Measurements from ENCODE around the gene ARRDC4. TPM values are rescaled to one million over a fixed set of nuclear protein-coding genes. Genes with fewer than 3 reads are reported as not detected.

Gene ARRDC4, protein sequence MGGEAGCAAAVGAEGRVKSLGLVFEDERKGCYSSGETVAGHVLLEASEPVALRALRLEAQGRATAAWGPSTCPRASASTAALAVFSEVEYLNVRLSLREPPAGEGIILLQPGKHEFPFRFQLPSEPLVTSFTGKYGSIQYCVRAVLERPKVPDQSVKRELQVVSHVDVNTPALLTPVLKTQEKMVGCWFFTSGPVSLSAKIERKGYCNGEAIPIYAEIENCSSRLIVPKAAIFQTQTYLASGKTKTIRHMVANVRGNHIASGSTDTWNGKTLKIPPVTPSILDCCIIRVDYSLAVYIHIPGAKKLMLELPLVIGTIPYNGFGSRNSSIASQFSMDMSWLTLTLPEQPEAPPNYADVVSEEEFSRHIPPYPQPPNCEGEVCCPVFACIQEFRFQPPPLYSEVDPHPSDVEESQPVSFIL
- 10 to 100 TPM; 21.3 to 38.7 (median 32.6) TPM for polyA plus RNA-seq (ENCODE audit: insufficient read length in 4 of 4)

DNA sequence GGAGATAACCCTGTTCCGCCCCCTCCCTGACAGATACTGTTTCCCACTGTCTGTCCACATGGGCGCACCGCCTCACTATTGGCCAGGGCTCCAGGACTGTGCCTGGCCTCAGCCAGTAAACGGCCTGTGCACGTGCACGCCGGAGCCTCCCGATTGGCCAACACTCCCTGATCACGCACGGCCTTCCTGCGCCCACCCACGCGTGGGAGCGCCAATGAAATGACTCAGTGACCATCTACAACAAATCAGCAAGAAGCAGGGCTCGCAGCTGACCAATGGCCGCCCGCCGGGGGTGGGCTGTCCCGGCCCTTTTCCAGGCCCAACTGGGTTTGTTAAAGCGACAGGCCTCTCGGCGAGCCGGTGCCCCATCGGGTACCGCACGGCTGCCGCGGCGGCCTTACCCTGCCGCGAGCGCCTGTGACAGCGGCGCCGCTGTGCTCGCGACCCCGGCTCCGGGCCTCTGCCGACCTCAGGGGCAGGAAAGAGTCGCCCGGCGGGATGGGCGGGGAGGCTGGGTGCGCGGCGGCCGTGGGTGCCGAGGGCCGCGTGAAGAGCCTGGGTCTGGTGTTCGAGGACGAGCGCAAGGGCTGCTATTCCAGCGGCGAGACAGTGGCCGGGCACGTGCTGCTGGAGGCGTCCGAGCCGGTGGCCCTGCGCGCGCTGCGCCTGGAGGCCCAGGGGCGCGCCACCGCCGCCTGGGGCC, at the start of gene ARRDC4:
Gene ARRDC4, plus strand, starts transcription at position 340 of the 703 bp plus-strand sequence. Its CDS starts 159 bp downstream, at position 499.
- DNase-seq (ENCODE audit: low read depth in 4 of 4, low spot score in 2 of 4), result peak; percentile 94 to 99 (median 98)

DNA sequence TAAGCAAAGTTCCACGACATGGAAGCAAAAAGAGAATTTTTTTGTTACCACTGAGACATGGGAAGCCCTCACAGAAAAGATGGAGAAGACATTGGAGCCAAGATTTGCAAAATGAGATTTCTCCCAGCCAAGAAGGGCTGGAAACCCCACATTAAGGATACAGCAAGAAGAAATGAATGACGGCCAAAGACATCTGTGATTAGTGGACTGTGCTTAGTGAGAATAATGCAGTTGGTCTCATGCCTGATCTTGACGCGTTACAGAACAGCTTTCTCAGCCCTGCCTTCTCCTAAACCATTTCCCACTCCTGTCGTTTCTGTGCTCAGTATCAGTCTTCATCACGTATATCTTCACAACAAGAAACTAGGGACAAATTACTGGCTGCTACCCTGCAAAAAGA, 45.8 kb upstream of the ARRDC4 start:
- DNase-seq (ENCODE audit: low read depth in 4 of 4, low spot score in 2 of 4), result no peak

DNA sequence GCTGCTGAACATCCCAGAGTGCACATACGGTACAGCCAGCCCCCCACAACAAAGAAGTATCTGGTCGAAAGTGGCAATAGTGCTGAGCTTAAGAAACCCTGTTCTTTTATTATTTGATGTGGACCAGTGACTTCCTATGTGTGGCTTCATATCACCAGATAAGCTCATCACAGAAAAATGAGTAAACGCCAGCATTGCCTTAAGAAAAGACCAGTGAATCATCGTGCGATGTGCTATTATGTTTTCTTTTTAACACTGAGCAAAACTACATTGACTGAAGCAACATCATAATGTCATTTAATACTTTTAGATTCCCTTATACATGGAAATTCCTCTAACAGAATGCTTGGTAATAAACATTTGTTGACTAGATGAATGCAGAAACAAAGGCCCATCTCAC, 45.2 kb upstream of the ARRDC4 start:
- DNase-seq (ENCODE audit: low read depth in 4 of 4, low spot score in 2 of 4), result no peak

GRCh38 chr15:97921296-97921865, 39.1 kb upstream of the ARRDC4 start:
- DNase-seq (ENCODE audit: low read depth in 4 of 4, low spot score in 2 of 4), result no peak

GRCh38 chr15:97929456-97930229, 30.9 kb upstream of the ARRDC4 start:
- DNase-seq (ENCODE audit: low read depth in 4 of 4, low spot score in 2 of 4), result no peak

- DNase-seq (ENCODE audit: low read depth in 4 of 4, low spot score in 2 of 4), result no peak
These were observed 30.3 kb upstream of the ARRDC4 start for GRCh38 chr15:97930230-97930629.

DNA sequence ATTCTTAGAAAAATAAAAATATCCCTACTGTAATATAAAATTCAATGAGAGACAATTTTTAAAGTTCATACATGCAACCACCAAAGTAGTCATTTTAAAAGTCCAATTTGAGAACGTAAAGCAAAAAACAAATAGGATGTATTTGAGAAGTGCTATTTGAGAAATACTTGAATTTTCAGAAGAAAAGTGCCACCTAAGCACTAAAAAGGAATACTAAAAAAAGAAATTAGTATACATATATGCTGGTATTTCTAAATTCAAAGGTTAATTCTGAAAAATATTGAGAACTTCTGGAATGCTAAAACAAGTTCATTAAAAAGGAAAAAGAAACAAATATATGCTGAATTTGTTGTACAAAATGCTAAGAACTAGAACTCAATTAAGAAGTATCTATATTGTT, 29.2 kb upstream of the ARRDC4 start:
- no peak for DNase-seq (ENCODE audit: low read depth in 4 of 4, low spot score in 2 of 4)

DNA sequence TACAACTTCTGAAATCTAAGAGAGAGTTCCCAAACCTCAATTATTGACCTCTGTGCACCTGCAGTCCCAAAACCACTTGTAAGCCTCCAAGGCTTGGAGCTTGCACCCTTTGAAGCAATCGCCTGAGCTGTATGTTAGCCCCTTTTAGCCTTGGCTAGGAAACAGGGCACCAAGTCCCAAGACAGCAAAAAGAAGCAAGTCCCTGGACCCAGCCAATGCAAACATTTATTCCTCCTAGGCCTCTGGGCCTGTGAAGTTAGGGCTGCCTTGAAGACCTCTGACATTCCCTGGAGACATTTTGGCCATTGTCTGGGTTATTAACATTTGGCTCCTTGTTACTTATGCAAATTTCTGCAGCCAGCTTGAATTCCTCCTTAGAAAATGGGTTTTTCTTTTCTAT, 26.9 kb upstream of the ARRDC4 start:
- no peak for DNase-seq (ENCODE audit: low read depth in 4 of 4, low spot score in 2 of 4)

- DNase-seq (ENCODE audit: low read depth in 4 of 4, low spot score in 2 of 4), result no peak
These were observed 19.5 kb upstream of the ARRDC4 start for GRCh38 chr15:97940993-97941392.

DNA sequence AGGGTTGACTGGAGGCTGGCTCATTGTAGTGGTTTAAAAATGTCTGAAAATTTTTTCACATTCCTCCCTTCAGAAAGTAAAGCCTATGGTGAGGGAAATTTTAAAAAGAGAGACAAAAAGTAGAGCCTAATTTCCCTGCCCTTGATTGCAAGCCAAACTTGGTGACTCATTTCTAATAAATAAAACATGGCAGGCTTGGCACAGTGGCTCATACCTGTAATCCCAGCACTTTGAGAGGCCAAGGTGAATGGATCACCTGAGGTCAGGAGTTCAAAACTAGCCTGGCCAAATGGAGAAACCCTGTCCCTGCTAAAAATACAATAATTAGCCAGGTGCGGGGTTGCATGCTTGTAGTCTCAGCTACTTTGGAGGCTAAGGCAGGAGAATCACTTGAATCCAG, 18.9 kb upstream of the ARRDC4 start:
- DNase-seq (ENCODE audit: low read depth in 4 of 4, low spot score in 2 of 4), result no peak

GRCh38 chr15:97944724-97945123, 15.8 kb upstream of the ARRDC4 start:
- DNase-seq (ENCODE audit: low read depth in 4 of 4, low spot score in 2 of 4), result no peak

DNA sequence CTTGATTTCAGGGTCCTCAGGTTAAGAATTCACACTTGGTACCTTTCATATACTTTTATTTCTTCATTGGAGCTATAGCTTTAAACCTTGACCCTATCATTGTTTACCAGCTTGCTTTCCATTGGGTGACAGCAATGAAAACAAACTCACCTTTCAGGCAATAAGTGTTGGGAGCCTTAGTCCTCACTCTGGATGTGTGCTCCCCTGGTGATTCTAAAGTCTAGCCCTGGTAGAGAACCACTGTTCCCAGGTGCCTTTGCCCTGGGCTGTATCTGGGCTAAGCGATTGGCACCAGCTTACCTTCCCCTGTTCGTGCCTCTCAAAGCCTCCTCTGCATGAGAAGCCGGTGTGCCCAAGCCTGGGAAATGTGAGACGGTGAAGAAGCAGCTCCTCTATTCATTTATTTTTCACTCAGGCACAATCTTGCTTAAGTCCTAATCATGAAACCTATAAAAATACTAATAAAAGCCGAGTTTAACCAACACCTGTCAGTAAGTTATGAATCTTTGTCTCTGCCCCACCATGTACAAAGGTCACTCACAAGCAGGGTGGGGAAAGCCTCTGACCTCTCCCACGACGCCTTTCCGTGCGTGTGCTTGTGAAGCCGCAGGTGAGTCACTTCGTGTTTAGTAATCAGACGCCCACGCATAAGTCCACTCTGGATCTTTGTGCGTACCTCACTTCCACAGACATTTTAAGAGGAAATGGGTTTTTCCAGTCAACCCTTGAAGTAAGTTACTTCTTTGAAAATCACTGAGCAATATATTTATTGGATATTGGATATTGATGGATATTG, 12.8 kb upstream of the ARRDC4 start:
- DNase-seq (ENCODE audit: low read depth in 4 of 4, low spot score in 2 of 4), result no peak

DNA sequence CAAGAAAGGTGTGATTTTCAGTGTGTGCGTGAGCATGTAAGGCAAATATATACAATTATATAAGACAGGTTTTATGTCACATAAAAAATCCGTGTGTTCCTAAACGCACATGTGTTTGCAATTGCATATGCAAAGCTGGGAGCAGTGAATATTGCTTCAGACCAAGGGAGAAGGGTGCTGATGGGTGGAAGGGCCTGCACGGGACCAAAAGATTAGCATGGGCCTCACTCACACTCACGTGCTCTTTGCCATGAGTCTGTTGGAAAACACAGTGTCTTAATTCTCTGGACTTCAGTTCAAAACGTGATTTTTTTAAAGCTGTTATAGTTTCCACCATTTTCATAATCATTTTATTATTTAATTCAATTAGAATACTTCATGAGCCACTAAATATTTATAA, 7.2 kb upstream of the ARRDC4 start:
- no peak for DNase-seq (ENCODE audit: low read depth in 4 of 4, low spot score in 2 of 4)

- DNase-seq (ENCODE audit: low read depth in 4 of 4, low spot score in 2 of 4), result no peak
These were observed 6.8 kb upstream of the ARRDC4 start for GRCh38 chr15:97953748-97954147.

DNA sequence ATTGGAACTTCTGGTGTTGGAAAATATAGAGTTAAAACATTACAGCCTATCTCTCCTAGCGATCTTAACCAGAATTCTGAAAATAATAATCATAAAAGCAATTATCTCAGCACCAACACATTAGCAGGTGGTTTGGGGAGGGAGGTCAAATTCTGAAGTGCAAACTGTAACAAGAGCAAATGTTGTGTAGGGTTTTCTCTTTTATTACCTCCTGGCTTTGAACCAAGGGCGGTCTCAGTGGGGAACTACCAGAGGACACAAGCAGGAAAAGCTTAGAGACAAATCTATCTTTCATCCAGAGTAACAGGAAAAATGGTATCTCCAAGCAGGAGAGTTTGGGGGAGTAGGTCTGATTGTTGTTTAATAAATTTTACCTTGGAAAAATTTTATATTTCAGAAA, 5.5 kb upstream of the ARRDC4 start:
- no peak for DNase-seq (ENCODE audit: low read depth in 4 of 4, low spot score in 2 of 4)

DNA sequence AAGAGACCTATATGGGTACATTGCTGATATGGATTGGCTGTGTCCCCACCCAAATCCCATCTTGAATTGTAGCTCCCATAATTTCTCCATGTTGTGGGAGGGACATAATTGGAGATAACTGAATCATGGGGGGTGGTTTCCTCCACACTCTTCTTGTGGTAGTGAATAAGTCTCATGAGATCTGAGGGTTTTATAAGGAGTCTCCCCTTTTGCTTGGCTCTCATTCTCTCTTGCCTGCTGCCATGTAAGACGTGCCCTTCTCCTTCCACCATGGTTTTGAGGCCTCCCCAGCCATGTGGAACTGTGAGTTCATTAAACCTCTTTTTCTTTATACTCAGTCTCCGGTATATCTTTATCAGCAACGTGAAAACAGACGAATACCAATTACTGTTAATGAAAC, 5.0 kb upstream of the ARRDC4 start:
- no peak for DNase-seq (ENCODE audit: low read depth in 4 of 4, low spot score in 2 of 4)

DNA sequence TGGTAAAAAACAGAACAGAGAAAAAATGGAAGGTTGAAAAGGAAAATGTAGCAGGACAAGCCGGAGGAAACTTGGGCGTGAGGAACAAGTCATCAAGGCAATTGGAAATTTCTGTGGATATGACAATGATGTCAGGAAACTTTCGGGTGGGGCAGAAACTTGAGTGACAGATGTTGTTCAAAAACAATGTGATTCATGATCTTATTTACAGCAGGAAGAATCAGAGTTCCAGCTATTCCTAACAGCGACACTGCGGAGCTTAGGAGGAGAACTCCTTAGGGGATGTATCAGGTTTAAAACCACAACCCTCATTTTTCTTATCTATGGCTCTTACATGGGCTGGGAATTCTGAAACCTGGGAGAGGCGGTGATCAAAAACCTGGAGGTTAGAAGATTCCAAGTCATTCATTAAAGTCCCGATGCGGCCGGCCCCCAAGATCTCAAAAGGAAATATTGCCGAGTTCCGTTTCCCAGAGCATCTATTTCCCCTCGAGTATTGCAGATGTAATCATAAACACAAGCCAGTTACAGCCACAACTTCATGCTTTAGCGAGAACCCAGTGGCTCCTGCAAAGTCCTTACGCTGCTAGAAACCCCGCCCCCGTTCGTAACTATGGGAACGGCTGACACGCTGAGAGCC, 659 bp upstream of the ARRDC4 start:
- DNase-seq (ENCODE audit: low read depth in 4 of 4, low spot score in 2 of 4), result no peak

DNA sequence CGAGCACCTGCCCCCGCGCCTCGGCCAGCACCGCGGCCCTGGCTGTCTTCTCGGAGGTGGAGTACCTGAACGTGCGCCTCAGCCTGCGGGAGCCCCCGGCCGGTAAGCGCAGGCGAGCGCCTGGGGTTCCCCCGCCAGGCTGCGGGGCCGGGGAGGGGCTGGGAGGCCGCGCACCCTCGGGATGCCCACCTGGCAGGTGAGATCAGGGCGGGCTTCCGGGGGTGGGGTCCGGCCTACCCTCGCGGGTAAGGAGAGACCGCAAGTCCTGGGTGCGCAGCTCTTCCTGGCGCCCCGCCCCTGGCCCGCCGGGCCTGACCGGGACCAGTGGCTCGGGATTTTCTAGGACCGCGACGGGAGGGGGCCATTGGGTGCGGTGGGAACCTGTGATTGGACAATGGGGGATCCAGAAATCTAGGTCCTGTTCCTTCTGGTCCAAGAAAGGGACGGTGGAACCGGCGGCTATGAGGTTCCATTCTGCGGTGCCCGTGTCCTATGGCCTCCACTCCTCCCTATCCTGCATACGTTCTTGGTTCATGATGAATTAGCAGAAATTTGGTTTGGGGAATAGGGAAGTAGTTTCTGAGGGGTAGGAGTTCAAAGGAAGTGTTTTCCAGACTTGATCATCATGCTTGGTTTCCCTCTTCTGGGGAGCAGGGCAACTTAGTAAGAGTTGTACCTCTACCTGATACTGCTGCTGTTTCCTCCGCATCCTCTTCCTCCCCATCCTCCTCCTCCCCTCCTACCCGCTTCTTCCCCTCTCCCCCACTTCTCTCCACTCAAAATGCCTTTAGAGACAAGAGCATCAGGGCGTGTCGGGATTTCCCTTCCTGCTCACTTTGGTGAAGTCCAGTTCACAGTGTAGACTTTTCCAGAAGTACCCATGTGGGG, 808 bp downstream of the ARRDC4 start:
- peak in 1 of 4 donors; percentile 13 for DNase-seq (ENCODE audit: low read depth in 4 of 4, low spot score in 2 of 4)

DNA sequence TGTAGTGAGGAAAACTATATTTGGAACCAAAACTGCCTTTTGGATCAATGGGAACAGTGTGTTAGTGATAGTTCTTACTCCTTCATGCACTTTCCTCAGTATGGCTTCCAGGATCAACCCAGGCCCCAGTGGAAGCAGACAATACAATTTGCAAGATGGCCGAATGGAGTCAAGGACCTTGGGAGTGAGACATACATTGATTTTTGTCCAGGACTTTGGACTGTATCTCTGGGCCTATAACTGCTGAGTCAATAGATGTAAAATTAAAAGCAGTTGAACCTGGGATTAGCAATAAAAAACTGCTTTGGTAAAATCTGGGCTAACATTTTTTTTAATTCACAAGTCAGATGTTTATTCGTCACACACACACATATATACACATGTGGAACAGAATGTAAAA, 1.8 kb downstream of the ARRDC4 start:
- DNase-seq (ENCODE audit: low read depth in 4 of 4, low spot score in 2 of 4), result no peak

All from left renal cortex interstitium (tissue), 4 donors.